Loucy (cell line): ENCODE data around the gene CSNK1G1.

Experiments
- H2AFZ ChIP-seq: fragments of 200-600 bp; sonication (generic); 2 replicates; pipeline ENCODE4 v1.6.0; 2016; ENCODE audit warnings: antibody characterized with exemption, mild to moderate bottlenecking, low read length, moderate library complexity
- H3F3A ChIP-seq: fragments of 200-600 bp; 2 replicates; pipeline ENCODE4 v1.6.0; 2016; ENCODE audit warnings: antibody characterized with exemption, low read depth, mild to moderate bottlenecking
- H3K27me3 ChIP-seq: fragments of 200-600 bp; sonication (generic); 2 replicates; pipeline ENCODE4 v1.6.1; 2014; ENCODE audit warnings: low read length, mild to moderate bottlenecking; ENCODE audit not compliant: insufficient read depth, poor library complexity, severe bottlenecking
- H3K36me3 ChIP-seq: fragments of 200-600 bp; sonication (generic); 2 replicates; pipeline ENCODE4 v1.6.1; 2016; ENCODE audit warnings: low read length; ENCODE audit not compliant: insufficient read depth
- H3K4me1 ChIP-seq: fragments of 200-600 bp; sonication (generic); 2 replicates; pipeline ENCODE4 v1.5.1; 2014; ENCODE audit warnings: low read length, mild to moderate bottlenecking; ENCODE audit not compliant: insufficient read depth, poor library complexity, severe bottlenecking
- H3K4me2 ChIP-seq: fragments of 200-600 bp; sonication (generic); 2 replicates; pipeline ENCODE4 v1.6.0; 2014; ENCODE audit warnings: antibody characterized with exemption, low read length, low read depth, mild to moderate bottlenecking; ENCODE audit not compliant: poor library complexity, severe bottlenecking
- H3K4me3 ChIP-seq: fragments of 200-600 bp; sonication (generic); 2 replicates; pipeline ENCODE4 v1.5.1; 2014; ENCODE audit warnings: low read length, mild to moderate bottlenecking, mixed read lengths; ENCODE audit not compliant: poor library complexity, severe bottlenecking
- H3K79me2 ChIP-seq: fragments of 200-600 bp; sonication (generic); 2 replicates; pipeline ENCODE4 v1.6.1; 2014; ENCODE audit warnings: low read length; ENCODE audit not compliant: insufficient read depth
- H3K9ac ChIP-seq: fragments of 200-600 bp; sonication (generic); 2 replicates; pipeline ENCODE4 v1.6.0; 2014; ENCODE audit warnings: mild to moderate bottlenecking, low read depth, low read length, moderate library complexity; ENCODE audit not compliant: poor library complexity, severe bottlenecking
- H3K9me2 ChIP-seq: fragments of 200-600 bp; sonication (generic); replicated peaks from 2 replicates; pipeline ENCODE4 v1.6.1; 2016; ENCODE audit warnings: low read depth, low read length, mixed read lengths
- H3K9me3 ChIP-seq: fragments of 200-600 bp; sonication (generic); 2 replicates; pipeline ENCODE4 v1.6.1; 2014; ENCODE audit warnings: mild to moderate bottlenecking, antibody characterized with exemption, low read length, low read depth; ENCODE audit not compliant: insufficient read depth
- H4K20me1 ChIP-seq: fragments of 200-600 bp; sonication (generic); 2 replicates; pipeline ENCODE4 v1.6.0; 2014; ENCODE audit warnings: antibody characterized with exemption, low read length, mild to moderate bottlenecking; ENCODE audit not compliant: insufficient read depth, poor library complexity, severe bottlenecking
- CTCF ChIP-seq: fragments of 200-600 bp; sonication (generic); conservative IDR thresholded peaks from 2 replicates; pipeline ENCODE4 v1.5.1; 2014; ENCODE audit warnings: mild to moderate bottlenecking, antibody characterized with exemption, low read length
- EZH2phosphoT487 ChIP-seq: fragments of 200-600 bp; IDR thresholded peaks from 2 replicates; pipeline ENCODE4 v1.6.1; 2018; ENCODE audit warnings: antibody characterized with exemption, mild to moderate bottlenecking, moderate library complexity, borderline replicate concordance

The CSNK1G1 gene

GRCh38 chr15:64149424-64149823 is 206.5 kb downstream of the CSNK1G1 start:
- H3K9me2 ChIP-seq: no peaks in the 10 kb centered on the region
- peak overlapping the region; percentile 75 for H2AFZ ChIP-seq
- no peaks in the 10 kb centered on the region for H3K9me3 ChIP-seq
- H3K9ac ChIP-seq: peak overlapping the region; percentile 9
- H3K36me3 ChIP-seq: peaks cover 8% of the 10 kb centered on the region; the same call in 1 of the 2 replicates
- no peaks in the 10 kb centered on the region for H4K20me1 ChIP-seq
- H3K4me3 ChIP-seq: no peak overlapping the region
- no peaks in the 10 kb centered on the region for H3K79me2 ChIP-seq
- H3F3A ChIP-seq: peaks cover 2% of the 10 kb centered on the region; the same call in 1 of the 2 replicates
- peak; percentile 64 for TF ChIP-seq CTCF
- TF ChIP-seq EZH2phosphoT487: no peak
- no peaks in the 10 kb centered on the region for H3K27me3 ChIP-seq
- H3K4me1 ChIP-seq: peaks cover 15% of the 10 kb centered on the region
- H3K4me2 ChIP-seq: peak overlapping the region; percentile 9

GRCh38 chr15:64148581-64148980 is 207.4 kb downstream of the CSNK1G1 start:
- Histone ChIP-seq H3K4me1 (peaks cover 15% of the 10 kb centered on the region), H2AFZ (no peak overlapping the region), H3F3A (no peaks in the 10 kb centered on the region), H3K9me2 (no peaks in the 10 kb centered on the region), H3K9ac (no peak overlapping the region), H3K4me2 (no peak overlapping the region), H3K4me3 (no peak overlapping the region), H3K36me3 (peaks cover 10% of the 10 kb centered on the region; the same call in 1 of the 2 replicates), H3K27me3 (no peaks in the 10 kb centered on the region), H3K9me3 (no peaks in the 10 kb centered on the region), H4K20me1 (no peaks in the 10 kb centered on the region), H3K79me2 (no peaks in the 10 kb centered on the region)
- TF ChIP-seq CTCF (no peak), EZH2phosphoT487 (no peak)

- H3K9me3 ChIP-seq: no peaks in the 10 kb centered on the region
- no peak overlapping the region for H2AFZ ChIP-seq
- H3K36me3 ChIP-seq: peaks cover 13% of the 10 kb centered on the region; the same call in 1 of the 2 replicates
- no peaks in the 10 kb centered on the region for H3K79me2 ChIP-seq
- H3K9ac ChIP-seq: no peak overlapping the region
- no peaks in the 10 kb centered on the region for H3K27me3 ChIP-seq
- TF ChIP-seq EZH2phosphoT487: no peak
- no peak for TF ChIP-seq CTCF
- peaks cover 13% of the 10 kb centered on the region for H3K4me1 ChIP-seq
- no peaks in the 10 kb centered on the region for H3F3A ChIP-seq
- no peak overlapping the region for H3K4me3 ChIP-seq
- no peak overlapping the region for H3K4me2 ChIP-seq
- H3K9me2 ChIP-seq: no peaks in the 10 kb centered on the region
- H4K20me1 ChIP-seq: no peaks in the 10 kb centered on the region
Observed at GRCh38 chr15:64148168-64148567, 207.8 kb downstream of the CSNK1G1 start.
